ENCODE results near the gene HIPK2. TPM values are rescaled to one million over a fixed set of nuclear protein-coding genes. Genes with fewer than 3 reads are reported as not detected.

HIPK2 gene
- total RNA-seq, 3 donors from 2014 or later (not counting 1 experiment from before 2014, with no cell fraction given), result 127 to 145 (median 144) TPM

DNA sequence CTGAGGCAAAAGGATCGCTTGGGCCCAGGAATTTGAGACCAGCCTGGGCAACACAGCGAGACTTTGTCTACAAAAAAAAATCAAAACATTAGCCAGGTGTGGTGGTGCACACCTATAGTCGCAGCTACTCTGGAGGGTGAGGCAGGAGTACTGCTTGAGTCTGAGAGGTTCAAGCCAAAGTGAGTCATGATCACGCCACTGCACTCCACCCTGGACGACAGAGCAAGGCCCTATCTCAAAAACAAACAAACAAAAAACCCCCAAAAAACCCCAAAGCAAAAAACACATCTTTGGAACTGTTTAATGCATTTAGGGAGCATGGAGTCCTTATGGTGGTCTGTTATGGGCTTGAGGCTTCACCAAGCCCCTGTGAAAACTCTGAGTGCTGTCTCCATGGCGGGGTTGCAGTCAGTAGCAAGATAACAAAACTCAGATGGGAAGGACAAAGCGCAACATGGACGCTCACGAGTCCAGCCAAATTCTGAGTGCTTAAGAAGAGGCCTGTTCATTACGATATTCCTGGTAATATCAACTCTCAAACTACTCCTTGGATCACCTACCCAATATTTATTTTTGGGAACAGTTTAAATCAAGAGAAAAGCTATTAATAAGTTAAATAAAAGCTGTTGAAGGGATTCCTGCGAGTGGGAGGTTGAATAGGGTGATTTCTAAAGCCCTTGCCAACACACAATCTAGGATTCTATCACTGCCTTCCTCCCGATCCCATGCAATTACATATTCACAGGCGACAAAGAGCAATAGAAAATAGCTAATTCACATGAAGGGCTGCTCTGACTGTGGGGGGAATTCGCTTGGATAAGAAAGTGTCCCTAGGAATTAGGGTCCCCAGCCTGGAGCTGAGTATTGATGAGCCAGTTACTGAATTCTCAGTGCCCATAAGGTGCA lies 123.3 kb downstream of the HIPK2 start:
- intact Hi-C loops (cut with micrococcal nuclease), result no loop called here
- H3K9me3 ChIP-seq (ENCODE audit: control insufficient read depth, insufficient read depth, low read length), result no peaks in the 10 kb centered on the region
- Mint-ChIP-seq H3K4me1 (peaks cover 79 to 80% of the 10 kb centered on the region in 2 donors), H3K36me3 (no peaks in the 10 kb centered on the region), H3K27ac (peak overlapping the region; percentile 24 to 54), H3K4me3 (no peak overlapping the region), H3K27me3 (ENCODE audit: low read depth in 2 of 2) (no peaks in the 10 kb centered on the region), H3K9me3 (no peaks in the 10 kb centered on the region)
- ATAC-seq (peak in 1 of 3 donors; percentile 55), DNase-seq (no peak)
- TF ChIP-seq, protein P1, sequence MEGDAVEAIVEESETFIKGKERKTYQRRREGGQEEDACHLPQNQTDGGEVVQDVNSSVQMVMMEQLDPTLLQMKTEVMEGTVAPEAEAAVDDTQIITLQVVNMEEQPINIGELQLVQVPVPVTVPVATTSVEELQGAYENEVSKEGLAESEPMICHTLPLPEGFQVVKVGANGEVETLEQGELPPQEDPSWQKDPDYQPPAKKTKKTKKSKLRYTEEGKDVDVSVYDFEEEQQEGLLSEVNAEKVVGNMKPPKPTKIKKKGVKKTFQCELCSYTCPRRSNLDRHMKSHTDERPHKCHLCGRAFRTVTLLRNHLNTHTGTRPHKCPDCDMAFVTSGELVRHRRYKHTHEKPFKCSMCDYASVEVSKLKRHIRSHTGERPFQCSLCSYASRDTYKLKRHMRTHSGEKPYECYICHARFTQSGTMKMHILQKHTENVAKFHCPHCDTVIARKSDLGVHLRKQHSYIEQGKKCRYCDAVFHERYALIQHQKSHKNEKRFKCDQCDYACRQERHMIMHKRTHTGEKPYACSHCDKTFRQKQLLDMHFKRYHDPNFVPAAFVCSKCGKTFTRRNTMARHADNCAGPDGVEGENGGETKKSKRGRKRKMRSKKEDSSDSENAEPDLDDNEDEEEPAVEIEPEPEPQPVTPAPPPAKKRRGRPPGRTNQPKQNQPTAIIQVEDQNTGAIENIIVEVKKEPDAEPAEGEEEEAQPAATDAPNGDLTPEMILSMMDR (IDR thresholded peaks at IDR 0.05), result no peak
- H3K27ac ChIP-seq (ENCODE audit: low read length), result no peak overlapping the region
- H3K4me1 ChIP-seq (ENCODE audit: control insufficient read depth, insufficient read depth, low read length), result peaks cover 18% of the 10 kb centered on the region
- no peaks in the 10 kb centered on the region for H3K27me3 ChIP-seq (ENCODE audit: control insufficient read depth, insufficient read depth, low read length)
- no peak overlapping the region for H3K4me3 ChIP-seq (ENCODE audit: low read length)
- no peaks in the 10 kb centered on the region for H3K36me3 ChIP-seq (ENCODE audit: control insufficient read depth, insufficient read depth, low read length)
- WGBS (ENCODE audit: insufficient coverage), result 79% methylated on average over 11 of the region's 14 CpGs

DNA sequence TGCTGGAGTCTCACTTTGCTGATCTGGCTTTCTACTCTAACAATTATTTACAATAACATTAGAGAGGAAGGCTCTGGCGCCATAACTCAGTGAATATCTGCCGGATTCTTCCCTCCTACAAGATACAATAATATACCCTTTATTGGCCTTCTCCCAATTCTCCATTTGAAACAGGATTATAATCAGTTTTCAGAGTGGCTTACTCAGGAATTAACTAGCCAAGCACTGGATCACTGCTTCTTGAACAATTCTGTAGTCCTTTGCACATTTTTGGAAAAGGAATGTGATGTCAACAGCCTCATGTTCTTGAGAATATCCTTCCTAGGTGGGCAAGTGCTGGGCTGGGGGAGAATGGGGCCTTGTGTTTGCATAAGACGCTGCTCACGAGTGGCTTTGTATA lies 125.9 kb downstream of the HIPK2 start:
- Mint-ChIP-seq H3K4me3 (no peak overlapping the region), H3K4me1 (peaks cover 80 to 81% of the 10 kb centered on the region in 2 donors), H3K27me3 (ENCODE audit: low read depth in 2 of 2) (no peaks in the 10 kb centered on the region), H3K27ac (peak overlapping the region; percentile 94 to 97), H3K9me3 (no peaks in the 10 kb centered on the region), H3K36me3 (no peaks in the 10 kb centered on the region)
- no peak for ATAC-seq
- Histone ChIP-seq H3K36me3 (ENCODE audit: control insufficient read depth, insufficient read depth, low read length) (no peaks in the 10 kb centered on the region), H3K27ac (ENCODE audit: low read length) (no peak overlapping the region), H3K27me3 (ENCODE audit: control insufficient read depth, insufficient read depth, low read length) (no peaks in the 10 kb centered on the region), H3K4me1 (ENCODE audit: control insufficient read depth, insufficient read depth, low read length) (peaks cover 41% of the 10 kb centered on the region), H3K4me3 (ENCODE audit: low read length) (no peak overlapping the region), H3K9me3 (ENCODE audit: control insufficient read depth, insufficient read depth, low read length) (no peaks in the 10 kb centered on the region)
- TF ChIP-seq, protein P1 (IDR thresholded peaks at IDR 0.05), result no peak
- 99% methylated on average over 4 of the region's 4 CpGs for WGBS (ENCODE audit: insufficient coverage)
- intact Hi-C loops (cut with micrococcal nuclease), result no loop called here
- no peak for DNase-seq

DNA sequence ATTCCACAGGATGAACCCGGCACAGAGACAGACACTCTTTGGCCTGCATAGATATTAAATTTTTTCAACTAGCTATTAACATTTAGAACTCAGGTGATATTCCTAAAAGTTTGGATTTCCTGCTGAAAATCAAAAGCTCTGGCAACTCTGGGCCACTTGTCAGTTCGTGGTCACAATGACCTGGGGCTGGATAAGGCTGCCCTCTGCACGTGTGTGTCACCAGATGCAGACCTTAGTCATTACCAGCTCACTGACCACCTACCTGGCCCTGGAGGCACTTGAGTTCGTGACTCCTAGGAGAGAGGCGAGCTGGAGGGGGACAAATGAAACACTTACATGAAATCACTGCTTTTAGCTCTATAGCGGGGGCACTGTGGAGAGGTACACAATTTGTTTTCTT lies 126.5 kb downstream of the HIPK2 start:
- Histone ChIP-seq H3K9me3 (ENCODE audit: control insufficient read depth, insufficient read depth, low read length) (no peaks in the 10 kb centered on the region), H3K4me3 (ENCODE audit: low read length) (no peak overlapping the region), H3K36me3 (ENCODE audit: control insufficient read depth, insufficient read depth, low read length) (no peaks in the 10 kb centered on the region), H3K4me1 (ENCODE audit: control insufficient read depth, insufficient read depth, low read length) (peaks cover 47% of the 10 kb centered on the region), H3K27me3 (ENCODE audit: control insufficient read depth, insufficient read depth, low read length) (no peaks in the 10 kb centered on the region), H3K27ac (ENCODE audit: low read length) (no peak overlapping the region)
- Mint-ChIP-seq H3K9me3 (no peaks in the 10 kb centered on the region), H3K36me3 (no peaks in the 10 kb centered on the region), H3K4me1 (peaks cover 80 to 81% of the 10 kb centered on the region in 2 donors), H3K27ac (peak overlapping the region; percentile 94 to 97), H3K27me3 (ENCODE audit: low read depth in 2 of 2) (no peaks in the 10 kb centered on the region), H3K4me3 (no peak overlapping the region)
- DNase-seq (no peak), ATAC-seq (no peak)
- 87% methylated on average over 6 of the region's 6 CpGs for WGBS (ENCODE audit: insufficient coverage)
- TF ChIP-seq, protein P1 (IDR thresholded peaks at IDR 0.05), result no peak
- intact Hi-C loops (cut with micrococcal nuclease), result no loop called here

Measured in natural killer cell (primary cell).